ENCODE results near the gene ARHGAP20. TPM values are rescaled to one million over a fixed set of nuclear protein-coding genes. Genes with fewer than 3 reads are reported as not detected.
A peak's percentile ranks its signal among the peaks of the same experiment; 100 is the strongest.
"Not testable (repeated sequence)": the region's sequence is repeated elsewhere in the genome, so short reads cannot be mapped to it uniquely, and the experiment has no call there.

Gene ARHGAP20
- total RNA-seq, 1 experiment from 2014 or later = 0.11 TPM

DNA sequence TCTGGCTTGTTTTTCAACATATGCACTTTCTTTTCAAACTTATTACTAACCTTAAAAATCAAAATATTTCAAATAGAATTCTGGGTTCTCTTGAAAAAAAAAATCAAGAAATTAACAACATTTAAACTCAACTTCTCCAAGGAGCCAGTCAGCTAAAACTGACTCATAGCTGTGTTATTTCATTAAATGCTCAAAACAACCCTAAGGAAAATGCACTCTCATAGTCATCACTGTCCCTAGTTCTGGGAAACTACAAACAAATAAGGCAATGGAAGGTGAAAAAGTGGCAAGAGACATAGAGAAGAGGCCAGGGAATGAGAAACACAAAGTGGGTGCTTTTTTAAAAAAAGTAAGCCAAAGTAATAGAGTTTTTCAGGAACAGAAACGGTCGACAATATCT, 4.1 kb upstream of the ARHGAP20 start:
- no peak for DNase-seq (ENCODE audit: low read depth)

DNA sequence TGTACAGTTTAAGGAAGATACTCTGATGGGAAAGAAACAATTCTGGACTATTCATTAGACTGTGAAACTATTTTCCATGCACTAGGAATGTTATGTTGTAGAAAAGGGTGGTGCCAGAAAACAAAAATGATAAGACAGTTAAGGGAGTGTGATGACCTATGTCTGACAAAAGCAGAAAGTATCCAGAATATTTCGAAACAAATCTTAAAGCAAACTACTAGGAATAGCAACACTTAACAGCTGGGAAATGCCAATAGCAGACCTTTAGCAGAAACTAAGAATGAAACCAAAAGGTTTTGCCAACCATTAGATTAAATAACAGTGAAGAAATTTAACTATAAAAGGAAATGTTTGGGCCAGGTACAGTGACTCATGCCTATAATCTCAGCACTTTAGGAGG, 3.3 kb upstream of the ARHGAP20 start:
- DNase-seq (ENCODE audit: low read depth) = no peak

DNA sequence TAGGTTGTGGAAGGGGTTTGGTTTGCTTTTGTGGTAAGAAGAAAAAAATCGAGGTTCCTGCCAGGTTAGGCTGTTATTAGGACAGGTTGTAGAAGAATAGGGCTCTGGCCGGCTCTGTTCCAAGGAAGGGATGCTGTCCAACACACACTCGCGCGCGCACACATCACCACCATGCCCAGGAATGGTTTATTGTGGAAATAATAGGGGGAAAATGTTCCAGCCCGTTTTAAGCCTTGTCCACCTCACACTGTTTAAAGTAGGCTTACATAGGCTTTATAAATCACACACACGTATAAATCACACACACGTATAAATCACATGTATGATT, 1.2 kb upstream of the ARHGAP20 start:
- DNase-seq (ENCODE audit: low read depth) = no peak

DNA sequence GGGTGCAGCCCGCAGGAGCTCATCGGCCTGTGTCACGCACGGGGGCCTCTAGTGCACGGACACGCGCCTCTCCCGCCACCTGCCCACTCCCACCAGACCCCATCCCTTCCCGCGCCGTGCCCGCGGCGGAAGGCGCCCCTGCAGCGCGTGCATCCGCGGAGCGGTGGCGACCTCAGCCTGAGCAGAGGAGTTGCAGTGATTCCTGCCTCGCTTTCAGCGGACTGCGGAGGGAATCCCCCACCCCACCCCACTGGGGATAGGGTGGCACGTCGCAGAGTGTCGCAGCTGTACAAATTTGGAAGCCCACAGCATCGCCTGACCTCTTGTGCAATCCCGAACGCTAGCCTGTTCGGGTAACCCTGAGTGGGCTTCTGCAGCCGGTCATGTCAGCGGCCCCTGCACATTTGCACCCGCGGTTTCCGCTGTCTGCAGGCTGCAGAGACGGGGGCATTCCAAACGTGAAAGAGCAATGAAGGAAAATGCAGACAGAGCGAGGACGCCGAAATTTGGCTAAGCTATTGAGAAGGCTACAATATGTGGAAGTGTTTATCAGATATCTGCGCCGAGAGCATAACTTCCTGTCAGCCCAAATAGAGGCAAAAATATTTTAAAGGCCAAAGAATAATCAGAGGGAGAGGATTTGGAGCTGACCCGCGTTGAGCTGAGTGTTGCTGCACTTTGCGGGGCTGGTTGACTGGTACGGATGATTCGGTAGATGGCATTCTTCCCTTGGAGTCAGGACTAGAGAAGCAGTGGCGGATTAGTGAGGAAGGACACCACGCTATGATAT, 617 bp upstream of the ARHGAP20 start:
- DNase-seq (ENCODE audit: low read depth) = no peak

DNA sequence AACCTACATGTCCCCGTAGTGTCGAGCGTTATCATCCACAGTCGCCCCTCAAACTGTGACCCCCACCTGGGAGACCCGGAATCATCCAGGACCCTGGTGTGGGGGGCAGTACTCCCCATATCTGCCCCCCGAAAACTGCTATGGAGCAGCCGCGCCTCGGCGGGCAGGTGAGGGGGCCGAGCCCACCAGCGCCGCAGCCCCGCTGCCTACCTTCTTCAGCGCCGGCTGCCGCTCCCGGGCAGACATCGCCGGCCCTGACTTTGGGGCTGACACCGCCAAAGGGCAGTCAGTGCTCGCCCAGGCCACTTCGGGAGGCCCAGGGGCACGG, 825 bp downstream of the ARHGAP20 start:
- DNase-seq (ENCODE audit: low read depth) = no peak

DNA sequence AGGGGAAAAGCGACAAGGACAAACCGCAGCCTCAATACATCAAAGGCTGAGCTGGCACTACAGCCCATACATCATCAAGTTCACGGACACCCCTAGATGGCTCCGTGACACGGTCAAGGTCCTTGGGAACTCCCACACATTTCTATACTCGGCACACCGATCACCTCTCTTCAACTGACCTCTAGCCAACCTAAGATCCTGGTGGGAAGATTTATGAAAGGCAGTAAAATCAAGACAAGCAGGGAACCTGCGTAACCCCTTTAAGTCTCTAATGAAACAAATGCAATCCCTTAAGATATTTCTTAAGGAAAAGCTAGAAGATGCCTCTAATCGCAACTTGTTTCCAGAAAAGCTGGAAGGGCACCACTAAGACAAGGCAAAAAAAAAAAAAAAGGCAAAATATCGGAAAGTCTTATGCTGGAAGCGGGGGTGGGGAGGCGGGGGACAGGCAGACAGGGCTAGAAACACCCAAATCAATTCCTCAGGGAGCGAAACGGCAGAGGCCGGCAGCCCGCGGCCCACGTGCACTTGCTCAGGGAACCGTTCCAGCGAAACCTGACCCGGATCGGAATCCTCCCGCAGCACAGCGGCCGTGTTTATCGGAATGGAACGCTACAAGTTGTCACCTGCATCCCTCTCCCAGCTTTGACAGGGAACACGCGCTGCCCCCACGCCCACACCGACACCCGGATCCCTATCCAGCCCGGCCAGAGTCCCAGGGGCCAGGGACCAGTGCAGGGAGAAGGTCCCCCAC, 1.4 kb downstream of the ARHGAP20 start:
- DNase-seq (ENCODE audit: low read depth) = no peak

DNA sequence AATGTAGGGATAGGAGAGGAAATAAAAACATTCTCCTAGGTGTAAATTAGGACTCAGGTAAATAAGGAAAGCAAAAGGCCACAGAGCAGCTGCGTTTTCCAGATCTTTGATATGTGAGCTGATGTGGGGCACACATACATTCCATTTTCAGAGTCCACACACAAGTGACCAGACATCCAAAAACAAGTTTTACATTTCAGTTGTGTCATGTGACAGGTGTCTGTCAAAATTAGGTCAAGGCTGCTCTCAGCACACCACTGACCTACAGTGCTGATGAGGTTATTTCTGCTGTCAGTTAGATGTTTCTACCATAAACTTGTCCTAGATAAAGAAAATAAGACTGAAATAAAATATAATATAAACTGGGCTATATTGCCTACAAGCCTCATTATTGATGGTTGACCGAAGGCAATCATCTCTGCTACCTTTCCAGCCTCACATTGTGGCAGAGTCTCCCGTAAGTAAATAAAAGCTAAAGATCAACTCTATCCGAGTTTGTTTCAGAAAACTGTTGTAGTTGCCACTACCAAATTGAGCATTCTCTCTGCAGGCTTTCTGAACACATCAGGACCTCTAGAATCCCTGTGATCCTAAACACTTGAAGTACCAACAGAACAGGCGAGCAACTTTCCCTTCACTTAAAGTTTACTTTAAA, 7.9 kb downstream of the ARHGAP20 start:
- no peak for DNase-seq (ENCODE audit: low read depth)

DNA sequence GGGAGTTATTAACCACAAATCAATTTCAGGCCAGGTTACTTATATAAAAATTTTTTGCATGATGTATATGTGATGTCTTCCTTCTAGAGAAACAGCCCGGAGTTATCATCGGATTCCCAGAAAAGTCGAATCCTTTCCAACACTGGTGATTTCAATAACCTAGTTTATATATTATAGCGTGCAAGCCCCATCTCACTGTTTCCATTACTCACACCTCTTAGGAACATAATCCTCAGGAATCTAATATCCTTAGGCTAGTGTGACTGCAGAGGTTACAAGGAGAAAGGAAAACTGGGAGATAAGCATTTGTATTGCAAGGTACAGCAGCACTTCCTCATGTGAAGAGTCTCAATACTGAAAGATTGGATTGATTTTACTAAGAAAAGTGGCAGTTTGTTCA, 20.3 kb downstream of the ARHGAP20 start:
- no peak for DNase-seq (ENCODE audit: low read depth)

DNA sequence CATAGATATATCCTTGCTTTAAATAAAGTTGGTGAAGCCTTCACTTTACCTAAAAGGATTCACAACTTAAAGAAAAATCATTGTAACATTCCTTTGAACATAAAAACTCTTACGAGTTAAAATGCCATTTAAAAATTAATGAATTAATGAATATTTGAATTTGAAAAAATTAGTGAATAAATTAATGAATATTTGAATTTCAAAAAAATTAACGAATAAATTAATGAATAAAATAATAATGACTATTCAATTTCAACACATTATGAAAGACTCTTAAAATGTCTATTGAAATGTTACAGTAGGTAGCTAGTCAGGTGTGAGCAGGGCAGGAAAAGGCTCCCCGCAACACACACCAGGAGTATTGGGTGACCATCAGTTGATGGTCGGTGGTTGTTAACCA, 22.9 kb downstream of the ARHGAP20 start:
- no peak for DNase-seq (ENCODE audit: low read depth)

DNA sequence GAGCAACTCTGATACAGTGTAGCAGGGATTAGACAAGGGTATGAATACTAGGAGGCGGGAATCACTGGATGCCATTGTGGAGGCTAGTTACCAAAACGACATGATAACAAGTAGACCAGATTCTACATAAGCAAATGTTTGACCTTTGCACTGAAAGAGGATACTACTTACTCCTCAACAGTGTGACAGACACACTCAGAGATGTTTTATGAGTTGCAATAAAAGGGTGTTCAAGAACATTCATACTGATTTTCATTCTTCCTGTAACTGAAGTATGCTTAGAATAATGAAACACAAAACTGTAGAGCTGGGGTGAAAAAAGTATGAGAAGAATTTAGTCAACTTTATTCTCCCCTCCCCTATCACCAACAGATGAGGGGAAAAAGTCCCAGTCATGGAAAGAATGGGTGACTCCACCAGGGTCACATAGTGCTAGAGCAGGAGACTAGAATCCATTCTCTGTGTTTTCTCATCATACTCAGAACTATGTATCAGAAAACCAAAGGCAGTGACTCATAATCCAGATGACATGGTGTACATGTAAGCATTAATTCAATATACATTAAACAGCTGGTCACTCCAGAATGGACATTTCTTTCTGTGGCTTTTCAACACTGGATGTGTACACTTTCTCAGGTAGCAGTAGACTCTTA, 32.8 kb downstream of the ARHGAP20 start:
- peak; percentile 5 for DNase-seq (ENCODE audit: low read depth)

DNA sequence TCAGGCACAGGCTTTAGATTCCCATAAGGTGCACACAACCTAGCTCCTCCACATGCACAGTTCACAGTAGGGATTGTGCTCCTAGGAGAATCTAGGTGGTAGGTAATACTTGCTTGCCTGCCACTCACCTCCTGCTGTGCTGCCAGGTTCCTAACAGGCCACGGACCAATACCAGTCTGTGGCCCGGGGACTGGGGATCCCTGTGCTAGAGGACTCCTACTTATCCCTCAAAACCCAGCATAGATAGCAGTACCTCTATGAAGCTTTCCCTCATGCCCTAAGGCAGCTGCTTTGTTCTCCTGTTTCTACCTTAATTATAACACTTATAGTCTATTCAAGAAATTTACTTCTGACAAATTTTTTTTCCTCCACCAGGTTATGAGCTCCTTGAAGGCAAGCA, 36.7 kb downstream of the ARHGAP20 start:
- no peak for DNase-seq (ENCODE audit: low read depth)

DNA sequence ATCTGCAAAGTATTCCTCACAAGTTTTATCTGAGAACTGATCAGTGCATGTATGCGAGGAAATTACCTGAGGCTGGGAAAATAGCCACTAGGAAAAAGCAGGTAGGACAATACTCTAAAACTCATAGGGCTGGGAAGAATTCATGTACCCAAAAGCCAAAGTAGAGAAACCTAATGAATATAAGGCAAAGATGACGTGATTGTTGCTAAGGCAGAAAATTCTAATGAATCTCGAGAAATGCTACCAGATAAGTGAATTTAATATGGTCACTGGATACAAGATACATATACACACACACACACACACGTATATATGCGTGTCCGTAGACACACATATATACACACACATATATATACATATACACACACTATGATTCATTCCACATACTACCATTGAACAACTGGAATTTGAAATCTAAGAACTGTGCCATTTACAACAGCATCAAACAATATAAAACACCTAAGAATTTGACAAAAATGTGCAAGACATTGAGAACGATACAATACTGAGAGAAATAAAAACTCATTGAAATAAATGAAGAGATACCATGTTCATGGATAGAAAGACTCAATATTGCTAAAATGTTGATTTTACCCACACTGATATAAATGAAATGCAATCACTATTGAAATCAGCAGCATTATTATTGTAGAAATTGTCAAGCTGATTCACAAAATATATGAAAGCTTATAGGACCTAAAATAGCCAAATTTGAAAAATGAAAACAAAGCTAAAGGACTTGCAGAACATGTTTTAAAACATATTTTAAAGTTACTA, 46.4 kb downstream of the ARHGAP20 start:
- no peak for DNase-seq (ENCODE audit: low read depth)

DNA sequence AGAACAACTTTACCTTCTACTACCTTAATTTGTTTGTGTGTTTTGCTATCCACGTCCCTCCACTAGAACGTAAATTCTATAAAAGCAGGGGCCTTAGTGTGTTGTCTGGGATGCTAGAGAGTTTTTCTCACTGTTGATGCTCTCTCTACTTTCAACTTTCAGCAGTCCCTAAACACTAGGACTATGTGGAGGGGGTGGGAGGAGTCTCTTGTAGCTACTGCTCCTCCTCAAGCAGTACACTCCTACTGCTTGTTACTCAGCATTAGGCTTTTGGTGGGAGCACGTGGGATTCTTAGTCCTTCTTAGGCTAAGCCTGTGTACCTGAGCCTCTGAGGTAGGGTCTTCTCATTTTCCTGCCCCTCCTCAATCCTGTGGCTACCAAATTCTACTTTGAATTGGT, 56.3 kb downstream of the ARHGAP20 start:
- DNase-seq (ENCODE audit: low read depth) = no peak

DNA sequence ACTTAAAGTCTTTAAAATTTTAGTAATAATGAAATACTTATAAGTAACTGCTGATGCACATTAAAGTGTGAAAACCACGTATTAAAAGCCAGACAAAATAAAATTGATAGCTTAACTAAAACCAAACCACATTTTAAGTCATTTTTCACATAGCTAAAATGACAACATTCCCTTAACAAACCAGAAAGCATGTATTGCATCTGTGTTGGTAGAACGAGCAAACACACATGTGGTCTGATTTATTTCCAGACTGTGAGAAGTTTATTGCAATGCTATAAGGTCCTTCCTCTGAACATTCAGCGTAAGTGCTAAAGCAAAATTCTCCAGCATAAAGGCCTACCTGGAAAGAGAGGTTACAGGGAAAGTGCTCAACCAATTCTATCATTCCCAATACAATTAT, 57.8 kb downstream of the ARHGAP20 start:
- no peak for DNase-seq (ENCODE audit: low read depth)

DNA sequence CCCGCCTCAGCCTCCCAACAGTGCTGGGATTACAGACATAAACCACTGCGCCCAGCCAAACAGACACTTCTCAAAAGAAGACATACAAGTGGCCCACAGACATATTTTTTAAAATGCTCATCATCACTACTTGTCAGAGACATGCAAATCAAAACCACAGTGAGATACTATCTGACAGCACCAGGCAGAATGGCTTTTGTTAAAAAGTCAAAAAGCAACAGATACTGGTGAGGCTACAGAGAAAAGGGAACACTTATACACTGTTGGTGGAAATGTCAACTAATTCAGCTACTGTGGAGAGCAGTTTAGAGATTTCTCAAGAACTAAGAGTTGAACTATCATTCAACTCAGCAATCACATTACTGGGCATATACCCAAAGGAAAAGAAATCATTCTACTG, 67.0 kb downstream of the ARHGAP20 start:
- no peak for DNase-seq (ENCODE audit: low read depth)

DNA sequence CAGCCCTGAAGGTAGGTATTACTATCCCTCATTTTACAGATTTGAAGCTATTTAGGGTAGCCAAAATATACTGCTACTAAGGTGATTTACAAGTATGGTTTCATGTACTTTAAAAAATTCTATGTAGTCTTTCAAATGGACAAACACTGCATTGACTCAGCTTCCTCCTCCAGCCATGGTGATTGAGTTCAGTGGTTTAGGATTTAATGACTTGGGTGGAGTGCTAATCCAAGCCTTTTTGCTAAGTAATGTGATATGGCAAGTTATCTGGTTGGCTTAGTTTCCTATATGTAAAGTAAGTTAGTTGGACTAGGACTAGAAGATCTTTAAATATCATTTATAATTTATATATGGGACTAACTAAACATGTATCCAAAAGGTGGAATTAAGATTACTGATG, 77.9 kb downstream of the ARHGAP20 start:
- DNase-seq (ENCODE audit: low read depth) = no peak

DNA sequence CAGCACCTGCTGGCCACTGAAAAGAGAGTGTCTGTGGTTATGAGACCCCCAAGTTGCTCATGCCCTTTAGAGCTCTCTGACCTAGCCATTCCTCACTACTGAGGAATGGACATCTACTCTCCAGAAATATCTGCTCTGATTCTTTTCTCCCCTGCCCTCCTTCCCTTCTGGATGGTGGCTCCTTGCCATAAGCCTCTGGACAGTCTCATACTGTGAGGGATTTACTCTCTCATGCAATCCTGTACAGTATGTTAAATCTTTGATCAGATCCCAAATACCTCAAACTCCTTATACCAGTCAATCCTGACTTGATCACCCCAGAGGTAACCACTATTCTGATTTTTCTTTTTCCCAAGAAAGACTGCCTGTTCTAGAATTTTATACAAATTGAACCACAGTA, 80.7 kb downstream of the ARHGAP20 start:
- no peak for DNase-seq (ENCODE audit: low read depth)

DNA sequence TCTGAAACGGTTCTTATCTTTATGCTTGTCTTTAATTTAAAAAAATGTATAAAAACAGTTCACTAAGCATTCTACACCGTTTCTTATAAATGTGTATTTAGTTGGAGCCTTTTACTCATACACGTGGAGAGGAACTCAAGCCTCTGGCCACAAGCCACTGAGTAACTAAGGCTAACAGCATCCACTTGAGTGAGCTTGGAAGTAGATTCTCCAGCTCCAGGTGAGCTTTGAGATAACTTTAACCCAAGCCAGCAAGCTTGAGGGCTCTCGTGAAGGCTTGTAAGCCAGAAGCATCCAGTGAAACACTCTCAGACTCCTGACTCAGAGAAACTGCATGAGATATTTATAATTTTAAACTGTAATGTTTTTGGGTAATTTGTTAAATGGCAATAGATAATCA, 82.6 kb downstream of the ARHGAP20 start:
- no peak for DNase-seq (ENCODE audit: low read depth)

DNA sequence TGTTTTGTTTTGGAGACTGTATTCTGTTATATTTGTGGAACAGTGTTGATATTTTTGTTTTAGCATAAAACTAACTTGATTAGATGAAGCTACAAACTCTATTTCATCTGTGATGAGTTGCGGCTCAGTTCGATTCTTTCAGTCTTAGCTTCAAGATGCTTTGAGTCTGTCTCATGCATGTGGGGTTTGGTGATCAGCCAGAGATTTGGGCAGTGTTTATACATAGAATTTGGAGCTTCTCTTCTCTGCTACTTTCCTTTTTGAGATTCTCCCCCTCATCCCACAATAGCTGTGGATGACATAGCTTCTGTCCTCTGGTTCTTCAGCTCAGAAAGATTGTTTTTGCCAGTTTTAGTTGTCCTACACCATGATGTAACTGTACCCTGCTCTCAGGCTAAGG, 90.4 kb downstream of the ARHGAP20 start:
- DNase-seq (ENCODE audit: low read depth) = no peak

DNA sequence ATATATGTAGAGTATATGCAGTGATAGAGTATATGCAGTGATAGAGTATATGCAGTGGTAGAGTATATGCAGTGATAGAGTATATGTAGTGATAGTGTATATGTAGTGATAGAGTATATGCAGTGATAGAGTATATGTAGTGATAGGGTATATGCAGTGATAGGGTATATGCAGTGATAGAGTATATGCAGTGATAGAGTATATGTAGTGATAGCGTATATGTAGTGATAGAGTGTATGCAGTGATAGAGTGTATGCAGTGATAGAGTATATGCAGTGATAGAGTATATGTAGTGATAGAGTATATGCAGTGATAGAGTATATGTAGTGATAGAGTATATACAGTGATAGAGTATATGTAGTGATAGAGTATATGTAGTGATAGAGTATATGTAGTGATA, 92.9 kb downstream of the ARHGAP20 start:
- not testable (repeated sequence) for DNase-seq (ENCODE audit: low read depth)

DNA sequence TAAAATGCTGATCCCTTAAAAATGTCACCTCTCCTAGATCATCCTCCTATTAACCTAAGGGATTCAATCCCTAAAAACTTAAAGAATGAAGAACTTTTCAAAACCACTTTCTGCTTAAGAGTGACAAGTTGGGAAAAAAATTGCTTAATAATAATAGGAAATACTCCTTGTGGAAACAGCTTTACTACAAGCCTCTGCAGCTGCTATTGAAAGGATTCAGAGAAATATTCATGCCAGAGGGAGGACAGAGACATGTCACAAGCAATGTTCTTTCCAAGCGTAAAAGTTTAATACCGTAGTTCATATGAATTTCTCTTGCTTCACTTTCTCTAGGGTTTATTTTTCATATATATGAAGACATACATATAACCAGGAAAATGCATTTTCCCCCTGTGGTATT, 98.2 kb downstream of the ARHGAP20 start:
- no peak for DNase-seq (ENCODE audit: low read depth)

Measured in HT1080 (cell line).